Nephron progenitor cell (in vitro differentiated cells): ENCODE measurements around the gene MAP3K4.
A peak's percentile ranks its signal among the peaks of the same experiment; 100 is the strongest.

Source experiments
- DNase-seq: peaks from one replicate; pipeline ENCODE4 v3.0.0; 2021
- H3K27ac Mint-ChIP-seq: 2 replicates; pipeline ENCODE4 v1.8.0; 2021; ENCODE audit warnings: mild to moderate bottlenecking, moderate library complexity, mixed read lengths
- H3K27me3 Mint-ChIP-seq: 2 replicates; pipeline ENCODE4 v1.8.0; 2021; ENCODE audit warnings: mild to moderate bottlenecking, low read depth, mixed read lengths; ENCODE audit not compliant: poor library complexity
- H3K36me3 Mint-ChIP-seq: 2 replicates; pipeline ENCODE4 v1.8.0; 2021; ENCODE audit warnings: low read depth, mixed read lengths
- H3K4me1 Mint-ChIP-seq: 2 replicates; pipeline ENCODE4 v1.8.0; 2021; ENCODE audit warnings: mixed read lengths
- H3K4me3 Mint-ChIP-seq: 2 replicates; pipeline ENCODE4 v1.8.0; 2021; ENCODE audit warnings: mild to moderate bottlenecking, moderate library complexity, mixed read lengths
- H3K9me3 Mint-ChIP-seq: 2 replicates; pipeline ENCODE4 v1.8.0; 2021; ENCODE audit warnings: mild to moderate bottlenecking, moderate library complexity, mixed read lengths
- CTCF ChIP-seq: fragments of 200-600 bp; sonication (generic); IDR thresholded peaks from 2 replicates; pipeline ENCODE4 v1.5.0; 2021; ENCODE audit warnings: antibody characterized with exemption

Gene MAP3K4, protein sequence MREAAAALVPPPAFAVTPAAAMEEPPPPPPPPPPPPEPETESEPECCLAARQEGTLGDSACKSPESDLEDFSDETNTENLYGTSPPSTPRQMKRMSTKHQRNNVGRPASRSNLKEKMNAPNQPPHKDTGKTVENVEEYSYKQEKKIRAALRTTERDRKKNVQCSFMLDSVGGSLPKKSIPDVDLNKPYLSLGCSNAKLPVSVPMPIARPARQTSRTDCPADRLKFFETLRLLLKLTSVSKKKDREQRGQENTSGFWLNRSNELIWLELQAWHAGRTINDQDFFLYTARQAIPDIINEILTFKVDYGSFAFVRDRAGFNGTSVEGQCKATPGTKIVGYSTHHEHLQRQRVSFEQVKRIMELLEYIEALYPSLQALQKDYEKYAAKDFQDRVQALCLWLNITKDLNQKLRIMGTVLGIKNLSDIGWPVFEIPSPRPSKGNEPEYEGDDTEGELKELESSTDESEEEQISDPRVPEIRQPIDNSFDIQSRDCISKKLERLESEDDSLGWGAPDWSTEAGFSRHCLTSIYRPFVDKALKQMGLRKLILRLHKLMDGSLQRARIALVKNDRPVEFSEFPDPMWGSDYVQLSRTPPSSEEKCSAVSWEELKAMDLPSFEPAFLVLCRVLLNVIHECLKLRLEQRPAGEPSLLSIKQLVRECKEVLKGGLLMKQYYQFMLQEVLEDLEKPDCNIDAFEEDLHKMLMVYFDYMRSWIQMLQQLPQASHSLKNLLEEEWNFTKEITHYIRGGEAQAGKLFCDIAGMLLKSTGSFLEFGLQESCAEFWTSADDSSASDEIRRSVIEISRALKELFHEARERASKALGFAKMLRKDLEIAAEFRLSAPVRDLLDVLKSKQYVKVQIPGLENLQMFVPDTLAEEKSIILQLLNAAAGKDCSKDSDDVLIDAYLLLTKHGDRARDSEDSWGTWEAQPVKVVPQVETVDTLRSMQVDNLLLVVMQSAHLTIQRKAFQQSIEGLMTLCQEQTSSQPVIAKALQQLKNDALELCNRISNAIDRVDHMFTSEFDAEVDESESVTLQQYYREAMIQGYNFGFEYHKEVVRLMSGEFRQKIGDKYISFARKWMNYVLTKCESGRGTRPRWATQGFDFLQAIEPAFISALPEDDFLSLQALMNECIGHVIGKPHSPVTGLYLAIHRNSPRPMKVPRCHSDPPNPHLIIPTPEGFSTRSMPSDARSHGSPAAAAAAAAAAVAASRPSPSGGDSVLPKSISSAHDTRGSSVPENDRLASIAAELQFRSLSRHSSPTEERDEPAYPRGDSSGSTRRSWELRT (N-terminal part only)

DNA sequence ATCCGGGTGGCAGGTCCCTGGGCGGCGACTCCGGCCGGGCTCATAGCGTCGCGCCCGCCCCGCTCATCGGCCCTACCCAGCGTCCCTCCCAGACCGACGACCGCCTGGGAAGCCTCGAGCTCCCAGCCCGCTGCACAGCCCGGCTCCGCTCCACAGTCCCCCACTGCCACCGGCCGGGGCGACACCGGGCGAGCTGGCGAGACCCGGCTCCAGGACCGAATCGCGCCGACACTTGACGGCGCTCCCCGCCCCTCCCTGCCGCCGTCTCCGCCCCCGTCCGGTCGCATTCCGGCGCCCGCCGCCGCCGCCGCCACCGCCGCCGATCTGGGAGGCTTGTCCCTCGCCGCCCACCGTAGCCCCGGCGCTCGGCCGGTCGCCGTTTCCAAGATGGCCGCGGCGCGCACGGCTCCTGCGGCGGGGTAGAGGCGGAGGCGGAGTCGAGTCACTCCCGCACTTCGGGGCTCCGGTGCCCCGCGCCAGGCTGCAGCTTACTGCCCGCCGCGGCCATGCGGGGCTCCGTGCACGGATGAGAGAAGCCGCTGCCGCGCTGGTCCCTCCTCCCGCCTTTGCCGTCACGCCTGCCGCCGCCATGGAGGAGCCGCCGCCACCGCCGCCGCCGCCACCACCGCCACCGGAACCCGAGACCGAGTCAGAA lies at the start of gene MAP3K4:
Gene MAP3K4 (plus strand): TSS at position 364 of the 655 bp plus-strand sequence. CDS start 163 bp downstream, at position 527.
- peak within 1 kb of the TSS; percentile 98 for H3K4me3 Mint-ChIP-seq
- peak; percentile 88 for DNase-seq
- no peak for TF ChIP-seq CTCF
- peaks cover 15% of the 10 kb centered on the region for H3K36me3 Mint-ChIP-seq
- H3K27me3 Mint-ChIP-seq: peaks cover 2% of the 10 kb centered on the region
- H3K27ac Mint-ChIP-seq: peak within 1 kb of the TSS; percentile 96
- peaks cover 6% of the 10 kb centered on the region for H3K9me3 Mint-ChIP-seq
- peaks cover 38% of the 10 kb centered on the region for H3K4me1 Mint-ChIP-seq

DNA sequence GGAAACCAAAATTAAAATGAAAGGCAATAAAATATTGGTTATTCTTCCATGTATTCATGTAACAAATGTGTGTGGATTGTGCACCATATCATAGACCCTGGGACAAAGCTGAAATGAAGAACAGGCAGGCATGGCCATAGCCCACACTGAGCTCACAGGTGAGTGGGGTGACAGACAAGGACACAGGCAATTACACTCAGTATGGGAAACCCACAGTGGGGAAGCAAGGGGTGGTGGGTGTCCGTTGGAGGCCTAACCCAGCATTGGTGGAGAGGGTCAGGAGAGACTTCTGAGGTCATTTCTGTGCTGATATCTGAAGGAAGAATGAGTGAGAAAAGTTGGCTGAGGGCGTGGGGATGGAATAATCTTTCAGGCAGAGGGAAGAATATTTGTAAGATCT lies 47.6 kb upstream of the MAP3K4 start:
- Mint-ChIP-seq H3K27me3 (no peaks in the 10 kb centered on the region), H3K9me3 (no peaks in the 10 kb centered on the region), H3K4me1 (no peaks in the 10 kb centered on the region), H3K27ac (no peak overlapping the region), H3K4me3 (no peak overlapping the region), H3K36me3 (no peaks in the 10 kb centered on the region)
- TF ChIP-seq CTCF: no peak
- no peak for DNase-seq

GRCh38 chr6:160945516-160946177 lies 45.9 kb upstream of the MAP3K4 start:
- Mint-ChIP-seq H3K9me3 (no peaks in the 10 kb centered on the region), H3K4me3 (no peak overlapping the region), H3K36me3 (no peaks in the 10 kb centered on the region), H3K27me3 (no peaks in the 10 kb centered on the region), H3K27ac (no peak overlapping the region), H3K4me1 (no peaks in the 10 kb centered on the region)
- no peak for TF ChIP-seq CTCF
- DNase-seq: no peak

DNA sequence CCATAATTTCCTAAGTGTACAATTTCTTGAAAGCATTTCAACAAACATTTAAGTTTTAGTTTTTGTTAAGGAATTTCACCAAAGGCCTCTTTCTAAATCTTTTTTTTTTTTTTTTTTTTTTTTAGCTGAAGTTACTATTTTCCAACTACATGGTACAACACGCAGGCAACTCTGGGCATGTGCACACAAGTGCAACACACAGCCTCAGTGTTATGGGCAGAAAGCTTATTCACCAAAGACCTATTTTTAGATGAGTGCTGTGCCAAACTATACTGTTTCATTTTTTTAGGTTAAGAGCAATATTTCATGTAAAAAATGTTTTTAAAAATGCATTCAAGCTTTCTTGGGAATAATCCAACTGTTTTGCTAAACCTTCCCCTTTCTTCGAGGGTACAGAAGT lies 42.0 kb upstream of the MAP3K4 start:
- Mint-ChIP-seq H3K4me1 (no peaks in the 10 kb centered on the region), H3K27ac (no peak overlapping the region), H3K9me3 (no peaks in the 10 kb centered on the region), H3K36me3 (no peaks in the 10 kb centered on the region), H3K4me3 (no peak overlapping the region), H3K27me3 (no peaks in the 10 kb centered on the region)
- no peak for DNase-seq
- TF ChIP-seq CTCF: no peak

GRCh38 chr6:160950507-160950906 lies 41.1 kb upstream of the MAP3K4 start:
- TF ChIP-seq CTCF: no peak
- DNase-seq: no peak
- Mint-ChIP-seq H3K4me1 (no peaks in the 10 kb centered on the region), H3K9me3 (no peaks in the 10 kb centered on the region), H3K36me3 (no peaks in the 10 kb centered on the region), H3K4me3 (no peak overlapping the region), H3K27me3 (no peaks in the 10 kb centered on the region), H3K27ac (no peak overlapping the region)
